Measurements from ENCODE around the gene FBXW5.

Gene FBXW5

DNA sequence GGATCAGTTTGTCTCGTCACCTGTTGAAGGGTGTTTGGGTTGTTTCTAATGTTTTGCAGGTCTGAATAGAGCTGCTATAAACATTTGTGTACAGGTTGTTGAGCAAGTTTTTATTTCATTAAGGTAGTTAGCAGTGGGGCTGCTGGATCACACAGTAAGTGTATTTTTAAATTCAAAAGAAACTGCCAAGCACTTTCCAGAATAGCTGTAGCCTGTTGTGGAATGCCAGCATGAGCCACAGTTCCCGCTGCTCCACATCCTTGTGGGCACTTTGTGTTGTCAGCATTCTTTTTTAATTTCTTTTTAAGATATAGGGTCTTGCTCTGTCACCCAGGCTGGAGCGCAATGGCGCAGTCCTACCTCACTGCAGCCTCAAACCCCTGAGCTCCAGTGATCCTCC, 14.5 kb downstream of the FBXW5 start:
- peak overlapping the region; percentile 66 for H3K27ac Mint-ChIP-seq
- no peak for DNase-seq
- H3K4me1 Mint-ChIP-seq: peaks cover 21 to 34% of the 10 kb centered on the region in 2 donors
- no peak for ATAC-seq (replicated peaks)
- H3K9me3 Mint-ChIP-seq: no peaks in the 10 kb centered on the region
- H3K27me3 Mint-ChIP-seq: no peaks in the 10 kb centered on the region
- no peak overlapping the region for H3K4me3 Mint-ChIP-seq
- peaks cover 34 to 60% of the 10 kb centered on the region in 2 donors for H3K36me3 Mint-ChIP-seq

DNA sequence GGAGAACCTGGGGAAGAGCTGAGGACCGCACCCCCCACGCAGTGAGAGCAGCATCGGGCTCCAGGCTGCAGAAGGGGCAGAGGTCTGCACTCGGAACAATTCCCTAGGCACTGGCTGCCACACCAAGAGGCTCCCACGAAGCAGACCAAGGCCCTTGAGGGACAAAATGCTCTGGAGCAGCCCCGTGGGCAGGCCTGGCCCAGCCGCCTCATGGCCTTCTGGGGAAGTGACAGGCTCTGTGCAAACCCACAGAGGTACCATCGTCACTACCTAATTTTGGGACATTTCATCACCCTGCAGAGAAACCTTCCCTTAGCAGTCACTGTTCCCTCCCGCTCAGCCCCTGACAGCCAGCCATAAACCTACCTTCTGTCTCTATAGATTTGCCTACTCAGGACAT, 15.9 kb downstream of the FBXW5 start:
- Mint-ChIP-seq H3K4me1 (peaks cover 21 to 34% of the 10 kb centered on the region in 2 donors), H3K27ac (peak overlapping the region; percentile 86), H3K36me3 (peaks cover 34 to 64% of the 10 kb centered on the region in 2 donors), H3K27me3 (no peaks in the 10 kb centered on the region), H3K9me3 (no peaks in the 10 kb centered on the region), H3K4me3 (no peak overlapping the region)
- ATAC-seq (replicated peaks) (peak; percentile 45 to 54), DNase-seq (no peak)

DNA sequence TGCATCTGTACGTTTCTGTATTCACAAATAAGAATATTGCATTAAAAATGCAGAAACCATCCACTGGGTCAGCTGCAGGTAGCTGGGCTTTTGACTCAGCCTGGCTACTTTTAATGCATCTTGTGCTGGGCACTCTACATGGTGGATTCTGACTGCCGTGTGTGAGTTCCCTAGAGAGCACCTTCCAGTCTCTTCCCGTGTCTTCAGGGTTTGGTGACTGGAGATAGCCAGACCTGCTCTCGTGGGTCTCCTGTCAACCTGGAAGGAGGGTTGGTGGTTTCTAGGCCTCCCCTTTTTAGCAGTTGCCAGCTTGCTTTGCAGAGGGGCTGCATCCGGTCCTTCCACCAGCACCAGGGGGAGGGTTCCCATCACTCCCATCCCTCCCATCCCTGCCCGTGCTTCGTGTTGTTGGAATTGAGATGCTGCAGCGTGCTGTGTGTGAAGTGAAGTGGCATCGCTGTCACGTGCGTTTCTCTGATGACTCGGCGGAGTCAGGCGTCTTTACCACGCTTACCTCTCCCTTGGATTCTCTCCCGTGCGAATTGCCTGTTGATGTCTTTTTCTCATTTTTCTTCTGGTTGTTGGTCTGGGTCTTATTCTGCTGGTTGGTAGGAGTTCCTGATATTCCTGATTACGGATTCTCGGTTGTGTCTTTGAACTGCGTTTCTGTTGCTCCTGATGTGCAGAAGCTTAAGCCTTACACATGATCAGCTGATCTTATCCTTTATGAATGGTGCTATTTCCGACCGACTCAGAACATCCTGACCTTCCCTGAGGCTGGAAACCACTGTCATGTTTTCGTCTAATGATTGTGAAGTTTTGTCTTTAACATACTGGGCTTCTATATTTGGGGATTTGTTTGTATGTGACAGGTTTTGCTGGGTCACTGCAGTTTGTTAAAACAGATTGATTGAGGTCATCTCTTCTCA, 16.9 kb downstream of the FBXW5 start:
- Mint-ChIP-seq H3K4me1 (peaks cover 15 to 27% of the 10 kb centered on the region in 2 donors), H3K36me3 (peaks cover 35 to 64% of the 10 kb centered on the region in 2 donors), H3K9me3 (no peaks in the 10 kb centered on the region), H3K4me3 (no peak overlapping the region), H3K27ac (peak overlapping the region; percentile 86), H3K27me3 (no peaks in the 10 kb centered on the region)
- no peak for DNase-seq
- no peak for ATAC-seq (replicated peaks)

DNA sequence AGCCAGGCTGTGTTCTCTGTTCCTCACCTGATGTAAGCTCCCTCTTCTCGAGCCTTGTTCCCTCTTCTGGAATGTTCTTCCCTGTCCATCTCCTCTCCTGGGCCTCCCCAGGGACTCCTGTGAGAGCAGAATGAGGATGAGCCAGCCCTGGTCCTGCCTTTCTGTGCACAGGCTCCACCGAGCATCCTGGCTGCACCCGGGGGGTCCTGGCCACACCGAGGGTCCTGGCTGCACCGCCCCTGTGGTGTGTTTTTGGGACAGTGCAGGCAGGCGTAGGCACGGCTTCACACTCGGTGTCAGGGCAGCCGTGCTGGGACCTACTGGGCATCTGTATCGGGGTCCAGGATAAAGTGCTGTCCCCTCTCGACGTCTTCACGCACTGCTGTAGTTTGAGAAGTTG, 17.8 kb downstream of the FBXW5 start:
- Mint-ChIP-seq H3K27ac (peak overlapping the region; percentile 75), H3K27me3 (no peaks in the 10 kb centered on the region), H3K36me3 (peaks cover 39 to 67% of the 10 kb centered on the region in 2 donors), H3K4me3 (peak overlapping the region in 1 of 2 donors; percentile 15), H3K9me3 (no peaks in the 10 kb centered on the region), H3K4me1 (peaks cover 10 to 20% of the 10 kb centered on the region in 2 donors)
- no peak for ATAC-seq (replicated peaks)
- no peak for DNase-seq

DNA sequence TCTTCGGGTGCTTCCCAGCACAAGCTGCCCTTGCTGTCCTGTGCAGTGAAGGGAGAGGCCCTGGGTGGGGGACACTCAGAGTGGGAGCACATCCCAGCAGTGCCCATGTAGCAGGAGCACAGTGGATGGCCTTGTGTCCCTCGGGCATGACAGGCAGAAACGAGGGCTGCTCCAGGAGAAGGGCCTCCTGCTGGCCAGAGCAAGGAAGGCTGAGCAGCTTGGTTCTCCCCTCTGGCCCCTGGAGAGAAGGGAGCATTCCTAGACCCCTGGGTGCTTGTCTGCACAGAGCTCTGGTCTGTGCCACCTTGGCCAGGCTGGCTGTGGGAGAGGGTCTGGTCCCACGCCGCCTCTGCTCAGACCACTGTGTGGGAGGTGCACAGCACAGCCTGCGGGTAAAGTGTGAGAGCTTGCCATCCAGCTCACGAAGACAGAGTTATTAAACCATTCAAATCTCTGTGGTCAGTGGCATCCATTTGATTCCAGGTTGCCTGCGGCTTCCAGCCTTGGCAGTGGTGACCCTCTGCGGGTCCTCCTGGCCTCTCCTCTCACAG, 18.3 kb downstream of the FBXW5 start:
- H3K36me3 Mint-ChIP-seq: peaks cover 38 to 63% of the 10 kb centered on the region in 2 donors
- peak in 1 of 2 donors; percentile 42 for ATAC-seq (replicated peaks)

DNA sequence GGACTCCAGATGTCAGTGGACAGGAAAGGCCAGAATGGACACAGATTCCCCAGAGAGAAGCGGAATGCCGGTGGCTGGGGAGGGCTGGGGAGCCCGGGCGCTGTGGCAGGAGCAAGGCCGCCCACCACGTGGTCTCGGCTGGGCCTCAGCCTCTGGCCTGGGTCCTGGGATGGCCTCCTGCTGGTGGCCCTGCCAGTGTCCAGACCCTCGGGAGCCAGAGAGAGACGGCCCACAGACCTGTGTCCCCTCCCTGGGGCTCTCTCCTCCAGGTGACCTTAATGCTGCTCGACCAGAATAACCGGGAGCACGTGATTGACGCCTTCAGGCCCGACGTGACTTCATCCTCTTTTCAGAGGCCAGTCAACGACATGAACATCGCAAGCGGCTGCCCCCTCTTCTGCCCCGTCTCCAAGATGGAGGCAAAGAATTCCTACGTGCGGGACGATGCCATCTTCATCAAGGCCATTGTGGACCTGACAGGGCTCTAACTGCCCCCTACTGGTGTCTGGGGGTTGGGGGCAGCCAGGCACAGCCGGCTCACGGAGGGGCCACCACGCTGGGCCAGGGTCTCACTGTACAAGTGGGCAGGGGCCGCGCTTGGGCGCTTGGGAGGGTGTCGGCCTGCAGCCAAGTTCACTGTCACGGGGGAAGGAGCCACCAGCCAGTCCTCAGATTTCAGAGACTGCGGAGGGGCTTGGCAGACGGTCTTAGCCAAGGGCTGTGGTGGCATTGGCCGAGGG, 19.0 kb downstream of the FBXW5 start:
- Mint-ChIP-seq H3K36me3 (peaks cover 38 to 61% of the 10 kb centered on the region in 2 donors), H3K4me3 (no peak overlapping the region), H3K4me1 (peaks cover 8 to 12% of the 10 kb centered on the region in 2 donors), H3K27ac (peak overlapping the region; percentile 71), H3K9me3 (no peaks in the 10 kb centered on the region), H3K27me3 (no peaks in the 10 kb centered on the region)
- no peak for ATAC-seq (replicated peaks)
- DNase-seq: no peak

More for the DNA sequence above, 18.3 kb downstream of the FBXW5 start:
- Mint-ChIP-seq H3K27me3 (no peaks in the 10 kb centered on the region), H3K4me1 (peaks cover 8 to 15% of the 10 kb centered on the region in 2 donors), H3K4me3 (no peak overlapping the region), H3K9me3 (no peaks in the 10 kb centered on the region), H3K27ac (peak overlapping the region; percentile 72)
- DNase-seq: no peak

DNA sequence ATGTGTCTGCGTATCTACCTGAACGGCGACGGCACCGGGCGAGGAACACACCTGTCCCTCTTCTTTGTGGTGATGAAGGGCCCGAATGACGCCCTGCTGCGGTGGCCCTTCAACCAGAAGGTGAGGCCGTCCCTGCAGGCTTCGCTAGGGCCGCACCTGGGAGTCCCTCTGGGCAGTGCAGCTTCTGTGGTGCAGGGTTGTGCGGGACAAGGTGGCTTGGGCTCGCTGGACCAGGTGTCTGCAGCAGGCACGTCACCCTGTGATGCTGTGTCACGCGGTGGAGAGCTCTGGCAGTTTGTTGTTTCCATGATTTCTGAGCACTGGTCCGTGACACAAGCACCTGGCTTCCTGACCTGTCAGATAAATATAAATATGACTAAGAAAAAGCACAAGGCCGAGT, 20.7 kb downstream of the FBXW5 start:
- DNase-seq (no peak), ATAC-seq (replicated peaks) (no peak)
- Mint-ChIP-seq H3K27me3 (no peaks in the 10 kb centered on the region), H3K27ac (peak overlapping the region; percentile 84), H3K9me3 (no peaks in the 10 kb centered on the region), H3K4me1 (peaks cover 5% of the 10 kb centered on the region in 2 donors), H3K4me3 (no peak overlapping the region), H3K36me3 (peaks cover 45 to 65% of the 10 kb centered on the region in 2 donors)

DNA sequence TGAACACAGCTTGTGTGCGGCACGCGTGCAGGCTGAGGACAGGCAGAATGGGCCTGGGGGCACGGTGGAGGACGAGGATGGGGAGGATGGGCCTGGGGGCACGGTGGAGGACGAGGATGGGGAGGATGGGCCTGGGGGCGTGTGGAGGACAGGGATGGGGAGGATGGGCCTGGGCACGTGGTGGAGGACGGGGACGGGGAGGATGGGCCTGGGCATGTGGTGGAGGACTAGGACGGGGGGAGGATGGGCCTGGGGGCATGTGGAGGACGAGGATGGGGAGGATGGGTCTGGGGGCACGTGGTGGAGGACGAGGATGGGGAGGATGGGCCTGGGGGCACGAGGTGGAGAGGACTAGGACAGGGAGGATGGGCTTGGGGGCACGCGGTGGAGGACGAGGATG, 22.0 kb downstream of the FBXW5 start:
- Mint-ChIP-seq H3K27ac (peak overlapping the region; percentile 81), H3K4me1 (peaks cover 0 to 1% of the 10 kb centered on the region in 2 donors), H3K9me3 (no peaks in the 10 kb centered on the region), H3K4me3 (no peak overlapping the region), H3K27me3 (no peaks in the 10 kb centered on the region), H3K36me3 (peaks cover 42 to 59% of the 10 kb centered on the region in 2 donors)
- no peak for DNase-seq
- no peak for ATAC-seq (replicated peaks)

DNA sequence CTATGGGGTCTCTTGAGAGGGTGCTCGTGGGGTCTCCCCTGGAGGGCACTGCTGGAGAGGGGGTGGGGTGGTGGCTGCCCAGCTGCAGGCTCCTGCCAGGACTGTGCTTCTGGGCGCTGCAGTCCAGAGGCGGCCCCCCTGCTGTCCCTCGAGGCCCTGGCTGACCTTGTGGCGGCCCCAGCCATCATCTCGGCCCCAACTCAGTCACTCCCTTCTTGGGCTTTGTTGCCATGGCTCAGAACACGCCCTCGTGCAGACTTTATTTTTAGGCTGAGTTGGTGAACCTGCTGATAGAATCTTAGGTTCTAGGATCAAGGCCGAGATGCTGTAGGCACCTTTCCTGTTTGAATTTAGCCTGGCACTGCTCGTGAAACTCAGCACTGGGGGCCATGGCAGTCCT, 22.8 kb downstream of the FBXW5 start:
- DNase-seq (no peak), ATAC-seq (replicated peaks) (no peak)
- Mint-ChIP-seq H3K27ac (peak overlapping the region; percentile 65), H3K27me3 (no peaks in the 10 kb centered on the region), H3K4me3 (no peak overlapping the region), H3K36me3 (peaks cover 49 to 62% of the 10 kb centered on the region in 2 donors), H3K9me3 (no peaks in the 10 kb centered on the region), H3K4me1 (peaks cover 0 to 4% of the 10 kb centered on the region in 2 donors)

DNA sequence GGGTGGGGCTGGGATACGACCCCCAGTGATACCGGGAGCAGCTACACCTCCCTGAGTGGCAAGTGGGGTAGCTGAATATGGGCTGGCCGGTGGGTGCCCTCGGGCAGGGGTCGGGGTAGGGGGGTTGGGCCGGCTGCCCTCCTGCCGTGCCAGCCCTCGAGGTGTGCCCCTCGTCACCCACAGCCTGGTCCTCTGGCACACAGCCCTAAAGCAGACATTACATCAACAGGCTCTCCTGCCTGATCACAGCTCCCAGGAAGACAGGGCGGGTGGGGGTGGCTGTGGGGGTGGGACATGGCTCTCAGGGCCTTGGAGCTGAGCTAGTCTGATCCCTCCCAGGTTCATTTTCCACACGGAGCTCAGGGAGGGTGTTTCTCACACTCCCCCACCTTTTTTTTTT, 23.2 kb downstream of the FBXW5 start:
- ATAC-seq (replicated peaks) (no peak), DNase-seq (no peak)
- Mint-ChIP-seq H3K4me3 (no peak overlapping the region), H3K27me3 (no peaks in the 10 kb centered on the region), H3K9me3 (no peaks in the 10 kb centered on the region), H3K27ac (no peak overlapping the region), H3K4me1 (peaks cover 0 to 4% of the 10 kb centered on the region in 2 donors), H3K36me3 (peaks cover 51 to 63% of the 10 kb centered on the region in 2 donors)

DNA sequence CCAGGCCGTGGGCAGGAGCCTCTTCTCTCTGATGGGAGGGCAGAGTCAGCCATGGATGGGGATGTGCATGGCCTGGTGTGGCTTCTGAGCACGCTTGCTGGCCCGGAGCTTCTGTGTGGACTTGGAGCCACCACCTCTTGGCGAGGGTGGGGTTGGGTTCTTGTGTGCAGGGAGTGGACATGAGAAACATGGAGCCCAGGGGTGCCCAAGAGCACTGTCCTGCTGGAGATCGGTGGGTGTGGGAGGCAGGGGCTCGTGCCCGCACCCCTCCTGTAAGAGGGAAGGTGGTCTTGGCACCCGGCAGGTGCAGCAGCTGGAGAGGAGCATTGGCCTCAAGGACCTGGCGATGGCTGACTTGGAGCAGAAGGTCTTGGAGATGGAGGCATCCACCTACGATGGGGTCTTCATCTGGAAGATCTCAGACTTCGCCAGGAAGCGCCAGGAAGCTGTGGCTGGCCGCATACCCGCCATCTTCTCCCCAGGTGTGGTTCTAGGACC, 23.8 kb downstream of the FBXW5 start:
- DNase-seq (no peak), ATAC-seq (replicated peaks) (no peak)
- H3K4me1 Mint-ChIP-seq: peaks cover 0 to 4% of the 10 kb centered on the region in 2 donors
- peaks cover 53 to 67% of the 10 kb centered on the region in 2 donors for H3K36me3 Mint-ChIP-seq
- H3K27ac Mint-ChIP-seq: peak overlapping the region; percentile 37
- H3K9me3 Mint-ChIP-seq: no peaks in the 10 kb centered on the region
- H3K27me3 Mint-ChIP-seq: no peaks in the 10 kb centered on the region
- H3K4me3 Mint-ChIP-seq: no peak overlapping the region

DNA sequence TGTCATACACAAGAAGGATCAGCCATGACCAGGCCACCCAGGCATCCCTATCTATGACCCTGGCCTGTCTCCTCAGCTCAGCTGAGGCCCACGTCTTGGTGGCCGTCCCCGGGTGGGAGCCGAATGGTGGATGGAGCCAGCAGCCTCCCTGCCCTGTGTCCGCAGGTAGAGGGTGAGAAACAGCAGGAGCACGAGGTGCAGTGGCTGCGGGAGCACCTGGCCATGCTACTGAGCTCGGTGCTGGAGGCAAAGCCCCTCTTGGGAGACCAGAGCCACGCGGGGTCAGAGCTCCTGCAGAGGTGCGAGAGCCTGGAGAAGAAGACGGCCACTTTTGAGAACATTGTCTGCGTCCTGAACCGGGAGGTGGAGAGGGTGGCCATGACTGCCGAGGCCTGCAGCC, 24.5 kb downstream of the FBXW5 start:
- DNase-seq (no peak), ATAC-seq (replicated peaks) (no peak)
- H3K36me3 Mint-ChIP-seq: peaks cover 59 to 70% of the 10 kb centered on the region in 2 donors
- no peaks in the 10 kb centered on the region for H3K27me3 Mint-ChIP-seq
- H3K27ac Mint-ChIP-seq: no peak overlapping the region
- H3K4me3 Mint-ChIP-seq: no peak overlapping the region
- H3K9me3 Mint-ChIP-seq: no peaks in the 10 kb centered on the region
- H3K4me1 Mint-ChIP-seq: peaks cover 0 to 4% of the 10 kb centered on the region in 2 donors

DNA sequence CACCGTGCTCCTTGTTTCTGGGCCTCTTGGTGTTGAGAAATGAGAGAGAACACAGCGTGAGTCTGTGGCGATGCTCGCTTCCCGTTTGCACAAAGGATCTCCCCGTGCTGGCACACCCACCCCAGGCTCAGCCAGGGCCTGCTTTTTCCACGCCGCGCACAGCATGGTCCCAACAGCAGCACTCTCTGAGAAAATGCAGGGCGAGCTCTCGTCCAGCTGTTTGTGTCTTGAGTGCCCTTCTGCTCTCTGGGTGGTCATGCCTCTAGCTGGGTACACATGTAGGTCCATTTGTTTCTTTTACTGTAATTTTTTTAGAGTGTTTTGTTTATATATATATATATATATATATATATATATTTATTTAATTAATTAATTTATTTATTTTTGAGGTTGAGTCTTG, 26.6 kb downstream of the FBXW5 start:
- no peak for ATAC-seq (replicated peaks)

More for the DNA sequence above, 26.6 kb downstream of the FBXW5 start:
- H3K4me3 Mint-ChIP-seq: no peak overlapping the region
- H3K27me3 Mint-ChIP-seq: no peaks in the 10 kb centered on the region
- no peaks in the 10 kb centered on the region for H3K9me3 Mint-ChIP-seq
- no peak overlapping the region for H3K27ac Mint-ChIP-seq
- DNase-seq: no peak
- H3K36me3 Mint-ChIP-seq: peaks cover 55 to 65% of the 10 kb centered on the region in 2 donors
- H3K4me1 Mint-ChIP-seq: peaks cover 0 to 4% of the 10 kb centered on the region in 2 donors

Data from stimulated activated naive B cell treated with anti-CD40 and anti-IgM and Interleukin-4, amounts not matched to agents 10 μg/mL and 1 μg/mL and 100 μg/mL, for 72 hours (primary cell).